ENCODE data around the gene APBA2.

GRCh38 chr15:28985691-28986090, 99.9 kb downstream of the APBA2 start:
- TF ChIP-seq GATA2 (IDR thresholded peaks at IDR 0.05; ENCODE audit: low read depth, low read length) (no peak), GATA3 (IDR thresholded peaks at IDR 0.05; ENCODE audit: low read depth, low read length) (no peak)

Data from SH-SY5Y (cell line).